Transverse colon (tissue), 4 donors: ENCODE results near the gene LRRC42. TPM values are rescaled to one million over a fixed set of nuclear protein-coding genes. Genes with fewer than 3 reads are reported as not detected.

Experiments
- DNase-seq: peaks from one replicate; pipeline ENCODE4 v3.0.0-alpha.2; 2019
- H3K27ac ChIP-seq, 4 donors: fragments of 200-600 bp; sonication (generic); 2 replicates each; pipeline ENCODE4 v1.5.1; 2016 to 2018; ENCODE audit warnings: inconsistent platforms in 4 of 4
- H3K27me3 ChIP-seq: fragments of 200-600 bp; sonication (generic); 2 replicates; pipeline ENCODE4 v1.5.1; 2017; ENCODE audit warnings: inconsistent platforms
- H3K36me3 ChIP-seq, 4 donors: fragments of 200-600 bp; sonication (generic); 2 replicates each; pipeline ENCODE4 v1.5.1; 2017 to 2019; ENCODE audit warnings: inconsistent platforms in 4 of 4
- H3K4me1 ChIP-seq, 4 donors: fragments of 200-600 bp; sonication (generic); 2 replicates each; pipeline ENCODE4 v1.5.1; 2017 to 2020; ENCODE audit warnings: inconsistent platforms in 4 of 4
- H3K4me3 ChIP-seq, 4 donors: fragments of 200-600 bp; sonication (generic); 1 replicate in 1 of 4; 2 replicates in 3 of 4; pipeline versions ENCODE4 v1.5.1 to v1.6.1; 2017 to 2019; ENCODE audit warnings: inconsistent platforms in 4 of 4
- H3K9me3 ChIP-seq, 2 donors: fragments of 200-600 bp; sonication (generic); 2 replicates each; pipeline ENCODE4 v1.5.1; 2017 to 2019; ENCODE audit warnings: inconsistent platforms in 2 of 2
- CTCF ChIP-seq, 5 experiments: fragments of 200-600 bp in 3 of 5; fragments of 450-650 bp in 2 of 5; sonication (generic) in 3 of 5; IDR thresholded peaks; 1 replicate in 2 of 5; 2 replicates in 3 of 5; pipeline ENCODE4 v1.5.1; 2016 to 2017; ENCODE audit warnings: antibody characterized with exemption in 5 of 5, inconsistent platforms in 3 of 5, mild to moderate bottlenecking in 2 of 5, moderate library complexity in 1 of 5
- EP300 ChIP-seq: sonication (generic); formaldehyde crosslinking; IDR thresholded peaks from one replicate; pipeline ENCODE4 v1.6.1; 2017; ENCODE audit warnings: antibody characterized with exemption, low read depth
- POLR2A ChIP-seq: fragments of 450-650 bp; IDR thresholded peaks from one replicate; pipeline ENCODE4 v1.6.1; 2016; ENCODE audit warnings: antibody characterized with exemption, mild to moderate bottlenecking, moderate library complexity
- POLR2AphosphoS5 ChIP-seq, 3 donors: sonication (generic); formaldehyde crosslinking; IDR thresholded peaks; one replicate each; pipeline ENCODE4 v1.6.1; 2016; ENCODE audit warnings: antibody characterized with exemption in 3 of 3
- whole genome bisulfite sequencing, 2 donors: methylation state at CpG; one replicate each; pipeline ENCODE4 v1.1.5; 2018; ENCODE audit warnings: low coverage in 1 of 2; 5-methylcytosine and 5-hydroxymethylcytosine counted together
- in situ Hi-C, 4 donors: fragments of 200-750 bp; cut with MboI; loops; one replicate each; pipeline versions ENCODE4 v1.15.0 to v1.15.1; 2017; ENCODE audit warnings: low sequenced_read_pairs in 3 of 4, low pct_ligation_motif_present in 1 of 4, low pct_unique_long_range_greater_than_20kb in 1 of 4
- intact Hi-C: fragments of 100-400 bp; cut with DNase I; formaldehyde crosslinking; loops from one replicate; pipeline ENCODE4 v1.15.1; 2023; ENCODE audit warnings: low total_unique reads
- total RNA-seq, 4 donors: library from RNA; depleted of rRNA; stranded (reverse); fragments of >200 nt; gene quantifications; one replicate each; pipeline ENCODE4 v1.1.0, GENCODE V29; 2016

LRRC42 gene
- total RNA-seq, 4 donors from 2014 or later: 4.4 to 24.7 (median 17.5) TPM

GRCh38 chr1:53934170-53934765 is 11.9 kb upstream of the LRRC42 start:
- intact Hi-C loops: loop anchor here (2.0 kb wide), 1 partner anchor 67 kb away; no protein-coding TSS in a partner anchor
- DNase-seq: no peak
- WGBS, 2 donors: 100% methylated on average over 1 of the region's 1 CpG
- in situ Hi-C loops: loop anchor here in 1 of 4 donors (25.0 kb wide), 1 partner anchor 103 kb away; no protein-coding TSS in a partner anchor
- peaks cover 10% of the 10 kb centered on the region in 2 donors for H3K9me3 ChIP-seq
- H3K4me1 ChIP-seq: no peaks in the 10 kb centered on the region
- H3K27ac ChIP-seq: no peak overlapping the region
- peaks cover 0 to 6% (median 0%) of the 10 kb centered on the region in 4 donors for H3K36me3 ChIP-seq
- H3K27me3 ChIP-seq: no peaks in the 10 kb centered on the region
- no peak overlapping the region for H3K4me3 ChIP-seq
- no peak for TF ChIP-seq EP300
- TF ChIP-seq POLR2AphosphoS5 (IDR thresholded peaks at IDR 0.05): no peak
- TF ChIP-seq POLR2A: no peak
- TF ChIP-seq CTCF (IDR thresholded peaks at IDR 0.05): no peak

- H3K27me3 ChIP-seq: no peaks in the 10 kb centered on the region
- WGBS, 2 donors: 92 to 95% methylated on average over 1 of the region's 1 CpG
- H3K4me1 ChIP-seq: peaks cover 0 to 6% (median 0%) of the 10 kb centered on the region in 4 donors
- TF ChIP-seq CTCF (IDR thresholded peaks at IDR 0.05) (no peak), POLR2AphosphoS5 (IDR thresholded peaks at IDR 0.05) (no peak), EP300 (no peak), POLR2A (no peak)
- no peak for DNase-seq
- in situ Hi-C loops: loop anchor here in 1 of 4 donors (25.0 kb wide), 1 partner anchor 101 kb away; no protein-coding TSS in a partner anchor
- H3K4me3 ChIP-seq: no peak overlapping the region
- H3K36me3 ChIP-seq: no peaks in the 10 kb centered on the region
- H3K27ac ChIP-seq: no peak overlapping the region
- peaks cover 10% of the 10 kb centered on the region in 2 donors for H3K9me3 ChIP-seq
- intact Hi-C loops: no loop called here
Measured at GRCh38 chr1:53936430-53936829, 9.7 kb upstream of the LRRC42 start.

- no peak for DNase-seq
- no peak overlapping the region for H3K4me3 ChIP-seq
- intact Hi-C loops (no loop called here), in situ Hi-C loops (loop anchor here in 1 of 4 donors (25.0 kb wide), 1 partner anchor 99 kb away; no protein-coding TSS in a partner anchor)
- no peaks in the 10 kb centered on the region for H3K36me3 ChIP-seq
- WGBS, 2 donors: 81% methylated on average over 4 of the region's 4 CpGs
- H3K27ac ChIP-seq: no peak overlapping the region
- peaks cover 10% of the 10 kb centered on the region in 2 donors for H3K9me3 ChIP-seq
- no peak for TF ChIP-seq EP300
- no peak for TF ChIP-seq POLR2AphosphoS5 (IDR thresholded peaks at IDR 0.05)
- no peak for TF ChIP-seq POLR2A
- no peak for TF ChIP-seq CTCF (IDR thresholded peaks at IDR 0.05)
- H3K27me3 ChIP-seq: no peaks in the 10 kb centered on the region
- H3K4me1 ChIP-seq: peaks cover 0 to 13% (median 0%) of the 10 kb centered on the region in 4 donors
Measured at GRCh38 chr1:53938136-53938830, 7.9 kb upstream of the LRRC42 start.

GRCh38 chr1:53942127-53942957 is 3.8 kb upstream of the LRRC42 start:
- DNase-seq: no peak
- Histone ChIP-seq H3K9me3 (no peaks in the 10 kb centered on the region), H3K27me3 (no peaks in the 10 kb centered on the region), H3K4me3 (no peak overlapping the region), H3K4me1 (peaks cover 10 to 33% (median 17%) of the 10 kb centered on the region in 4 donors), H3K27ac (no peak overlapping the region), H3K36me3 (no peaks in the 10 kb centered on the region)
- intact Hi-C loops (no loop called here), in situ Hi-C loops (loop anchor here in 1 of 4 donors (25.0 kb wide), 1 partner anchor 95 kb away; no protein-coding TSS in a partner anchor)
- TF ChIP-seq POLR2AphosphoS5 (IDR thresholded peaks at IDR 0.05) (no peak), EP300 (no peak), CTCF (IDR thresholded peaks at IDR 0.05) (no peak), POLR2A (no peak)
- 90 to 91% methylated on average over 7 of the region's 7 CpGs for WGBS, 2 donors
